SK-N-SH treated with all-trans-retinoic acid at 6 μM for 48 hours (cell line): ENCODE data around the gene NRXN3.

Experiments used
- ATAC-seq: fragments of 200-7000 bp; cut with Tn5 transposase; 3 replicates; pipeline ENCODE4 v1.9.1; 2020; ENCODE audit warnings: mild to moderate bottlenecking, moderate library complexity
- ARNTL ChIP-seq: fragments of 450-650 bp; formaldehyde crosslinking; IDR thresholded peaks from 2 replicates; pipeline ENCODE4 v1.5.0; 2020; ENCODE audit warnings: low read depth, mild to moderate bottlenecking, moderate library complexity, borderline replicate concordance
- BACH2 ChIP-seq: fragments of 250-450 bp; sonication (Bioruptor Pico); IDR thresholded peaks from 2 replicates; pipeline ENCODE4 v1.9.0; 2021; ENCODE audit warnings: mild to moderate bottlenecking, borderline replicate concordance
- CREB5 ChIP-seq: fragments of 250-450 bp; sonication (Bioruptor Pico); IDR thresholded peaks from 2 replicates; pipeline ENCODE4 v1.5.1; 2020; ENCODE audit warnings: low read depth, mild to moderate bottlenecking, moderate library complexity
- CSDC2 ChIP-seq: fragments of 250-450 bp; sonication (Bioruptor Pico); IDR thresholded peaks from 2 replicates; pipeline ENCODE4 v1.5.0; 2020; ENCODE audit warnings: mild to moderate bottlenecking, moderate library complexity
- ESRRG ChIP-seq: fragments of 250-450 bp; sonication (Bioruptor Pico); IDR thresholded peaks from 2 replicates; pipeline ENCODE4 v1.6.1; 2021; ENCODE audit warnings: mild to moderate bottlenecking
- GLIS3 ChIP-seq: fragments of 250-450 bp; sonication (Bioruptor Pico); IDR thresholded peaks from 2 replicates; pipeline ENCODE4 v1.5.0; 2020; ENCODE audit warnings: mild to moderate bottlenecking, moderate library complexity
- ISL1 ChIP-seq: fragments of 250-450 bp; sonication (Bioruptor Pico); IDR thresholded peaks from 2 replicates; pipeline ENCODE4 v2.1.2; 2022; ENCODE audit warnings: mild to moderate bottlenecking, moderate library complexity
- OSR1 ChIP-seq: fragments of 250-450 bp; sonication (Bioruptor Pico); IDR thresholded peaks from 2 replicates; pipeline ENCODE4 v1.8.0; 2022; ENCODE audit warnings: moderate library complexity, mild to moderate bottlenecking, inconsistent platforms
- PPARA ChIP-seq: fragments of 250-450 bp; sonication (Bioruptor Pico); IDR thresholded peaks from 2 replicates; pipeline ENCODE4 v1.5.0; 2020; ENCODE audit warnings: mild to moderate bottlenecking, borderline replicate concordance
- RARB ChIP-seq: fragments of 250-450 bp; sonication (Bioruptor Pico); IDR thresholded peaks from 2 replicates; pipeline ENCODE4 v1.8.0; 2021; ENCODE audit warnings: mild to moderate bottlenecking, moderate library complexity
- SNAI2 ChIP-seq: fragments of 250-450 bp; sonication (Bioruptor Pico); IDR thresholded peaks from 2 replicates; pipeline ENCODE4 v1.5.0; 2020; ENCODE audit warnings: mild to moderate bottlenecking, moderate library complexity
- TCF4 ChIP-seq: fragments of 250-450 bp; sonication (Bioruptor Pico); IDR thresholded peaks from 2 replicates; pipeline ENCODE4 v1.8.0; 2021; ENCODE audit warnings: mild to moderate bottlenecking, moderate library complexity, borderline replicate concordance
- TOX ChIP-seq: fragments of 250-450 bp; sonication (Bioruptor Pico); IDR thresholded peaks from 2 replicates; pipeline ENCODE4 v1.8.0; 2021; ENCODE audit warnings: mild to moderate bottlenecking, moderate library complexity, borderline replicate concordance
- TSHZ2 ChIP-seq: fragments of 250-450 bp; sonication (Bioruptor Pico); IDR thresholded peaks from 2 replicates; pipeline ENCODE4 v1.5.0; 2020; ENCODE audit warnings: mild to moderate bottlenecking, moderate library complexity
- ZC3H10 ChIP-seq: fragments of 250-450 bp; sonication (Bioruptor Pico); IDR thresholded peaks from 2 replicates; pipeline ENCODE4 v1.5.1; 2021; ENCODE audit warnings: mild to moderate bottlenecking, moderate library complexity
- ZFP3 ChIP-seq: fragments of 250-450 bp; sonication (Bioruptor Pico); IDR thresholded peaks from 2 replicates; pipeline ENCODE4 v1.5.0; 2020; ENCODE audit warnings: mild to moderate bottlenecking, moderate library complexity
- ZFP30 ChIP-seq: fragments of 450-650 bp; formaldehyde crosslinking; IDR thresholded peaks from 2 replicates; pipeline ENCODE4 v1.5.0; 2022; ENCODE audit warnings: mild to moderate bottlenecking, moderate library complexity
- ZNF565 ChIP-seq: fragments of 450-650 bp; formaldehyde crosslinking; conservative IDR thresholded peaks from 2 replicates; pipeline ENCODE4 v1.5.0; 2020; ENCODE audit warnings: low read depth, mild to moderate bottlenecking, moderate library complexity
- ZNF70 ChIP-seq: fragments of 450-650 bp; formaldehyde crosslinking; IDR thresholded peaks from 2 replicates; pipeline ENCODE4 v1.5.0; 2020; ENCODE audit warnings: mild to moderate bottlenecking, moderate library complexity
- ZNF8 ChIP-seq: fragments of 450-650 bp; formaldehyde crosslinking; IDR thresholded peaks from 2 replicates; pipeline ENCODE4 v1.5.0; 2020; ENCODE audit warnings: mild to moderate bottlenecking, moderate library complexity
- TF ChIP-seq, protein P1 (sequence below): fragments of 250-450 bp; sonication (Bioruptor Pico); IDR thresholded peaks from 2 replicates; pipeline ENCODE4 v1.8.0; 2020; ENCODE audit warnings: mild to moderate bottlenecking, moderate library complexity, borderline replicate concordance
- TF ChIP-seq, protein P2 (sequence below): fragments of 250-450 bp; sonication (Bioruptor Pico); IDR thresholded peaks from 2 replicates; pipeline ENCODE4 v1.8.0; 2021; ENCODE audit warnings: low read depth, mild to moderate bottlenecking, moderate library complexity, borderline replicate concordance
- TF ChIP-seq, protein P3 (sequence below): fragments of 250-450 bp; sonication (Bioruptor Pico); IDR thresholded peaks from 2 replicates; pipeline ENCODE4 v1.5.1; 2021; ENCODE audit warnings: mild to moderate bottlenecking, moderate library complexity

Gene NRXN3

DNA sequence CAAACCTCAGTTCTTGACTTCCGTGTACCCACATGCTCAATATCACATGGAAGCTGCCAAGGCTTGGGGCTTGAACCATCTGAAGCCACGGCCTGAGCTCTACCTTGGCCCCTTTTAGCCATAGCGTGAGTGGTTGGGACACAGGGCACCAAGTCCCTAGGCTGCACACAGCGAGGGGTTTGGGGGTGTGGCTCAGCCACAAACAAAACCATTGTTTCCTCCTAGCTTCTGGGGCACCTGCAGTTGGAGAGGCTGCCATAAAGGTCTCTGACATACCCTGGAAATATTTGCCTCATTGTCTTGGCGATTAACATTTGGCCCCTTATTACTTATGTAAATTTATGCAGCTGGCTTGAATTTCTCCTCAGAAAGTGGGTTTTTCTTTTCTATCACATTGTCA lies 628.6 kb downstream of the NRXN3 start:
- TF ChIP-seq GLIS3 (CRISPR knock-in tag), result no peak
- no peak for ATAC-seq

GRCh38 chr14:78805570-78805969 lies 635.4 kb downstream of the NRXN3 start:
- ATAC-seq, result no peak
- TF ChIP-seq TCF4 (CRISPR knock-in tag) (no peak), ZC3H10 (CRISPR knock-in tag) (no peak), ARNTL (no peak), ISL1 (CRISPR knock-in tag) (no peak), TOX (no peak), ZFP3 (no peak), ZNF70 (CRISPR knock-in tag) (no peak), GLIS3 (CRISPR knock-in tag) (no peak)
- TF ChIP-seq, protein P1, sequence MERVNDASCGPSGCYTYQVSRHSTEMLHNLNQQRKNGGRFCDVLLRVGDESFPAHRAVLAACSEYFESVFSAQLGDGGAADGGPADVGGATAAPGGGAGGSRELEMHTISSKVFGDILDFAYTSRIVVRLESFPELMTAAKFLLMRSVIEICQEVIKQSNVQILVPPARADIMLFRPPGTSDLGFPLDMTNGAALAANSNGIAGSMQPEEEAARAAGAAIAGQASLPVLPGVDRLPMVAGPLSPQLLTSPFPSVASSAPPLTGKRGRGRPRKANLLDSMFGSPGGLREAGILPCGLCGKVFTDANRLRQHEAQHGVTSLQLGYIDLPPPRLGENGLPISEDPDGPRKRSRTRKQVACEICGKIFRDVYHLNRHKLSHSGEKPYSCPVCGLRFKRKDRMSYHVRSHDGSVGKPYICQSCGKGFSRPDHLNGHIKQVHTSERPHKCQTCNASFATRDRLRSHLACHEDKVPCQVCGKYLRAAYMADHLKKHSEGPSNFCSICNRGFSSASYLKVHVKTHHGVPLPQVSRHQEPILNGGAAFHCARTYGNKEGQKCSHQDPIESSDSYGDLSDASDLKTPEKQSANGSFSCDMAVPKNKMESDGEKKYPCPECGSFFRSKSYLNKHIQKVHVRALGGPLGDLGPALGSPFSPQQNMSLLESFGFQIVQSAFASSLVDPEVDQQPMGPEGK (CRISPR knock-in tag), result no peak

DNA sequence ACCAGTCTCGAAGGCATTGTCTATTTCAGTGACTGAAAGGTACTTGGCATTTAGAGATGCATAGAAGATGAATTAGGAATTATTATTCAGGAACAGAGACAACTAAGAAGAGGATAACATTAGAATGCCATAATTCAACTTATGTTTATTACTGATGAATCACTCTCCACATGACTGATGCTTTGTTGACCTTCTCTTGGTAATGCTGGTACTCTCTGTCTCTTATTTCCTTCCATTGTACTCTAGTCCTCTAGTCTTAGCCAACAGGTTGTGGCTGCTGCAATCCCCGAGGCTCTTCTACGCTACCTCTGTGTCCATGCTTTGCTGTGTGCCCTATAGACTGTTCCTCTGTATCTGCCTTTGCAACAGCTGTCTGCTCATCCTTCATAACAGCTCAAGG lies 652.9 kb downstream of the NRXN3 start:
- no peak for ATAC-seq
- no peak for TF ChIP-seq ZNF8
- no peak for TF ChIP-seq CREB5 (CRISPR knock-in tag)
- no peak for TF ChIP-seq ARNTL
- TF ChIP-seq OSR1 (CRISPR knock-in tag), result no peak
- TF ChIP-seq ZFP3, result no peak
- TF ChIP-seq ZNF70 (CRISPR knock-in tag), result no peak
- TF ChIP-seq BACH2 (CRISPR knock-in tag), result no peak
- TF ChIP-seq PPARA, result no peak
- TF ChIP-seq TOX, result no peak
- TF ChIP-seq, protein P2, sequence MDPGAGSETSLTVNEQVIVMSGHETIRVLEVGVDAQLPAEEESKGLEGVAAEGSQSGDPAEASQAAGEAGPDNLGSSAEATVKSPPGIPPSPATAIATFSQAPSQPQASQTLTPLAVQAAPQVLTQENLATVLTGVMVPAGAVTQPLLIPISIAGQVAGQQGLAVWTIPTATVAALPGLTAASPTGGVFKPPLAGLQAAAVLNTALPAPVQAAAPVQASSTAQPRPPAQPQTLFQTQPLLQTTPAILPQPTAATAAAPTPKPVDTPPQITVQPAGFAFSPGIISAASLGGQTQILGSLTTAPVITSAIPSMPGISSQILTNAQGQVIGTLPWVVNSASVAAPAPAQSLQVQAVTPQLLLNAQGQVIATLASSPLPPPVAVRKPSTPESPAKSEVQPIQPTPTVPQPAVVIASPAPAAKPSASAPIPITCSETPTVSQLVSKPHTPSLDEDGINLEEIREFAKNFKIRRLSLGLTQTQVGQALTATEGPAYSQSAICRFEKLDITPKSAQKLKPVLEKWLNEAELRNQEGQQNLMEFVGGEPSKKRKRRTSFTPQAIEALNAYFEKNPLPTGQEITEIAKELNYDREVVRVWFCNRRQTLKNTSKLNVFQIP (CRISPR knock-in tag), result no peak
- TF ChIP-seq ZFP30, result no peak
- no peak for TF ChIP-seq ZC3H10 (CRISPR knock-in tag)
- TF ChIP-seq, all 23 proteins: peak for 0

GRCh38 chr14:78823516-78823915 lies 653.3 kb downstream of the NRXN3 start:
- TF ChIP-seq ZNF70 (CRISPR knock-in tag), result no peak
- TF ChIP-seq TOX, result no peak
- TF ChIP-seq, protein P2 (CRISPR knock-in tag), result no peak
- TF ChIP-seq ZFP3, result no peak
- TF ChIP-seq GLIS3 (CRISPR knock-in tag), result no peak
- TF ChIP-seq ESRRG, result no peak
- no peak for TF ChIP-seq BACH2 (CRISPR knock-in tag)
- no peak for TF ChIP-seq ZFP30
- no peak for TF ChIP-seq ARNTL
- TF ChIP-seq TSHZ2 (CRISPR knock-in tag), result no peak
- no peak for TF ChIP-seq ZNF565 (CRISPR knock-in tag)
- no peak for TF ChIP-seq OSR1 (CRISPR knock-in tag)
- TF ChIP-seq, protein P3, sequence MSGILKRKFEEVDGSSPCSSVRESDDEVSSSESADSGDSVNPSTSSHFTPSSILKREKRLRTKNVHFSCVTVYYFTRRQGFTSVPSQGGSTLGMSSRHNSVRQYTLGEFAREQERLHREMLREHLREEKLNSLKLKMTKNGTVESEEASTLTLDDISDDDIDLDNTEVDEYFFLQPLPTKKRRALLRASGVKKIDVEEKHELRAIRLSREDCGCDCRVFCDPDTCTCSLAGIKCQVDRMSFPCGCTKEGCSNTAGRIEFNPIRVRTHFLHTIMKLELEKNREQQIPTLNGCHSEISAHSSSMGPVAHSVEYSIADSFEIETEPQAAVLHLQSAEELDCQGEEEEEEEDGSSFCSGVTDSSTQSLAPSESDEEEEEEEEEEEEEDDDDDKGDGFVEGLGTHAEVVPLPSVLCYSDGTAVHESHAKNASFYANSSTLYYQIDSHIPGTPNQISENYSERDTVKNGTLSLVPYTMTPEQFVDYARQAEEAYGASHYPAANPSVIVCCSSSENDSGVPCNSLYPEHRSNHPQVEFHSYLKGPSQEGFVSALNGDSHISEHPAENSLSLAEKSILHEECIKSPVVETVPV (CRISPR knock-in tag), result no peak
- no peak for TF ChIP-seq RARB (CRISPR knock-in tag)
- no peak for TF ChIP-seq ZNF8
- TF ChIP-seq ZC3H10 (CRISPR knock-in tag), result no peak
- no peak for TF ChIP-seq CSDC2 (CRISPR knock-in tag)
- TF ChIP-seq SNAI2 (CRISPR knock-in tag), result no peak
- TF ChIP-seq ISL1 (CRISPR knock-in tag), result no peak
- TF ChIP-seq CREB5 (CRISPR knock-in tag), result no peak
- no peak for ATAC-seq
